ENCODE results near the gene ATXN7. TPM values are rescaled to one million over a fixed set of nuclear protein-coding genes. Genes with fewer than 3 reads are reported as not detected.

The ATXN7 gene
- total RNA-seq, 1 donor from 2014 or later: 28.7 TPM

DNA sequence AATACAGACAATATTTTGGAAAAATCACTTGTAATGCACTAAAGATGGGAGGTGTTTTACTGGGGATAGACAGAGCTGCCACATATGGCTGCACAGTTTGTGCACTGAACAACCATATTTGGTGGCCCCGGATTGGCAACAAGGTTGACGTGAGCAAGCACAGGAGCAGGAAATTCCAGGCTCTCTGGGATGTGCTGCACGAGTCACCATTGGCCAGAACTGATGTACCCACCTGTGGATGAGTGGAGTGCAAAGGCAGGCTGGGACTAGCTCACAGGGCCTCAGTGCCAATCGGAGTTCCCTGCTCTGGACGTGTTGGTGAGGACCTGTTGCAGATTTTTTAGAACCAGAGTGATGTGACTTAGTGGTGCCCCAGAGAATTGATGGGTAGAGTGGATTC, 90.5 kb downstream of the ATXN7 start:
- Mint-ChIP-seq H3K27me3 (ENCODE audit: low read depth) (no peaks in the 10 kb centered on the region), H3K4me1 (peaks cover 36% of the 10 kb centered on the region), H3K36me3 (peaks cover 11% of the 10 kb centered on the region), H3K27ac (no peak overlapping the region), H3K9me3 (no peaks in the 10 kb centered on the region), H3K4me3 (no peak overlapping the region)
- TF ChIP-seq, protein P1, sequence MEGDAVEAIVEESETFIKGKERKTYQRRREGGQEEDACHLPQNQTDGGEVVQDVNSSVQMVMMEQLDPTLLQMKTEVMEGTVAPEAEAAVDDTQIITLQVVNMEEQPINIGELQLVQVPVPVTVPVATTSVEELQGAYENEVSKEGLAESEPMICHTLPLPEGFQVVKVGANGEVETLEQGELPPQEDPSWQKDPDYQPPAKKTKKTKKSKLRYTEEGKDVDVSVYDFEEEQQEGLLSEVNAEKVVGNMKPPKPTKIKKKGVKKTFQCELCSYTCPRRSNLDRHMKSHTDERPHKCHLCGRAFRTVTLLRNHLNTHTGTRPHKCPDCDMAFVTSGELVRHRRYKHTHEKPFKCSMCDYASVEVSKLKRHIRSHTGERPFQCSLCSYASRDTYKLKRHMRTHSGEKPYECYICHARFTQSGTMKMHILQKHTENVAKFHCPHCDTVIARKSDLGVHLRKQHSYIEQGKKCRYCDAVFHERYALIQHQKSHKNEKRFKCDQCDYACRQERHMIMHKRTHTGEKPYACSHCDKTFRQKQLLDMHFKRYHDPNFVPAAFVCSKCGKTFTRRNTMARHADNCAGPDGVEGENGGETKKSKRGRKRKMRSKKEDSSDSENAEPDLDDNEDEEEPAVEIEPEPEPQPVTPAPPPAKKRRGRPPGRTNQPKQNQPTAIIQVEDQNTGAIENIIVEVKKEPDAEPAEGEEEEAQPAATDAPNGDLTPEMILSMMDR (IDR thresholded peaks at IDR 0.05; ENCODE audit: unreplicated experiment): no peak
- DNase-seq (ENCODE audit: low spot score in 2 of 2, unreplicated experiment in 2 of 2): no peak

DNA sequence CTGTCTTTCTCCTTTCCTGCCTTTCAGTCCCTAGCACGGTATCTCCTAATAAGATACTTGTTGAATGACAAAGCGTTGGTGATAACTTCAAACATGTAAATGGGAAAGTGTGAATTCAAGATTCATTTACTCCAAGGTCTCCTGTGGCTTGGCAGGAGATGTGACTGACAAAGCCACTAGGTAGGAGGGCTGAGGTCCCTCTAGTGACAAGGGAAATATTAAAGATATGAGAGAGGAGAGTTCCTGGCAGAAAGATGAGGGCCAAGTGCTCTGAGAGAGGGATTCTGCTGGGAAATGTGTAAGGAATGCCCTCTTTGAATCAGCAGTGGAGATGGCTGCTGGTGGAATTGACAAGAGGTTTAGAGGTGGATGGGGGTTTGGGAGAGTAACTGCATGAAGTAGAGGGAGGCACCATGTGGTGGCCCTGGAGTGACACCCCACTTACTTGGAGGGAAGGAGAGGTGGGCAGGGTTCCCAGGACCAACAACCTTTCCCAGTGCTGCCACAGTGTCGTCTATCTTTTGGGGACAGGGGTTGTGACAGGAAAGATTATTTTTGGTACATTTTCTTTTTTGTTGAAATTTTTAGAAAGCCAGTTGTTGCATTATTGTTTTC, 91.5 kb downstream of the ATXN7 start:
- TF ChIP-seq, protein P1 (IDR thresholded peaks at IDR 0.05; ENCODE audit: unreplicated experiment): no peak
- peaks cover 29% of the 10 kb centered on the region for H3K4me1 Mint-ChIP-seq
- H3K4me3 Mint-ChIP-seq: no peak overlapping the region
- DNase-seq (ENCODE audit: low spot score in 2 of 2, unreplicated experiment in 2 of 2): no peak
- H3K36me3 Mint-ChIP-seq: peaks cover 11% of the 10 kb centered on the region
- no peaks in the 10 kb centered on the region for H3K27me3 Mint-ChIP-seq (ENCODE audit: low read depth)
- peak overlapping the region; percentile 41 for H3K27ac Mint-ChIP-seq
- no peaks in the 10 kb centered on the region for H3K9me3 Mint-ChIP-seq

DNA sequence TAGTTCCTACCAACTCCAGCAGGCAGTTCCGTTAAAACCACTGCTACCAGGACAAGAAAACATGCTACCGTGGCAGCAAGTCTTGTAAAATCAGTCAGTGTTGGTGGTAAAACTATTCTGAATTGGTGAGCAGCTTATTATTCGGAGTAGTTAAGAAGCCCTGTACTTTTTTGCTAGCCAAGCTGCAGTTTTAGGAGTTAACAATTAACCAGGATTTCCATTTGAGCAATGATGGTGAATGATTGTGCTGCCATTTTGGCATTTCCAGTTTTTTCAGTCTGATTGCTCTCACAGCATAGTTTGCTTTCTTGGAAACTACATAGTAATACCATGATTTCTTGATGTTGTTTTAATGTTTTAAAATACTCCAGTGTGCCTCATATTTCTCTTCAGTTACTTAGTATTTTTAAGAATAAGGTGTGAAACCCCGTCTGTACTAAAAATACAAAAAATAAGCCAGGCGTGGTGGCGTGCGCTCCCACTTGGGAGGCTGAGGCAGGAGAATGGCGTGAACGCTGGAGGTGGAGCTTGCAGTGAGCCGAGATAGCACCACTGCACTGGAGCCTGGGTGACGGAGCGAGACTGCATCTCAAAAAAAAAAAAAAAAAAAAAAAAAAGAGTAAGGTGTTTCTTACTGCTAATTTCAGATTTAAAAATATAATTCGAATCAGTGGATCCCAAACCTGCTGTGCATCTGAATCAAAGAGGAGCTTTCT, 92.3 kb downstream of the ATXN7 start:
- no peak for DNase-seq (ENCODE audit: low spot score in 2 of 2, unreplicated experiment in 2 of 2)
- Mint-ChIP-seq H3K27ac (no peak overlapping the region), H3K9me3 (no peaks in the 10 kb centered on the region), H3K27me3 (ENCODE audit: low read depth) (no peaks in the 10 kb centered on the region), H3K4me1 (peaks cover 29% of the 10 kb centered on the region), H3K4me3 (no peak overlapping the region), H3K36me3 (peaks cover 11% of the 10 kb centered on the region)
- TF ChIP-seq, protein P1 (IDR thresholded peaks at IDR 0.05; ENCODE audit: unreplicated experiment): no peak

DNA sequence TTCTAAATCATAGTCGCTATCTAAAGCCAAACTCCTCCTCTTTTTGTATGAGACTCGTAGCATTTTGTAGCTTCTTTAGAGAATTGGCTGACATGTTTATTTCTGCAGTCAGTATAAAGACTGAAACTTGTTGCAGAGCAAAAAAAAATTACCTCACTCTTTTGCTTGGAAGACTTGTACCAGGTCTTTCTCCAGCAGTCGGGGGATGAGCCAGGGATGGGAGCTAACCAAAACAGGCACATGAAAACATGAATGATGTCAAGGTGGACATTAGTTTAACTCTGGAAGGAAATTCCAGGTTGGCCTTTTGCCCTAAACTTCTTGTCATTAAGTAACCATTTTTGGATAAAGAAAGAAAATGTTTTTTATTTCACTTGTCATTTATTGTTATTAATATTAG, 95.5 kb downstream of the ATXN7 start:
- TF ChIP-seq, protein P1 (IDR thresholded peaks at IDR 0.05; ENCODE audit: unreplicated experiment): no peak
- no peaks in the 10 kb centered on the region for H3K9me3 Mint-ChIP-seq
- H3K4me3 Mint-ChIP-seq: no peak overlapping the region
- H3K27ac Mint-ChIP-seq: no peak overlapping the region
- no peaks in the 10 kb centered on the region for H3K27me3 Mint-ChIP-seq (ENCODE audit: low read depth)
- no peak for DNase-seq (ENCODE audit: low spot score in 2 of 2, unreplicated experiment in 2 of 2)
- peaks cover 3% of the 10 kb centered on the region for H3K36me3 Mint-ChIP-seq
- H3K4me1 Mint-ChIP-seq: peaks cover 22% of the 10 kb centered on the region

DNA sequence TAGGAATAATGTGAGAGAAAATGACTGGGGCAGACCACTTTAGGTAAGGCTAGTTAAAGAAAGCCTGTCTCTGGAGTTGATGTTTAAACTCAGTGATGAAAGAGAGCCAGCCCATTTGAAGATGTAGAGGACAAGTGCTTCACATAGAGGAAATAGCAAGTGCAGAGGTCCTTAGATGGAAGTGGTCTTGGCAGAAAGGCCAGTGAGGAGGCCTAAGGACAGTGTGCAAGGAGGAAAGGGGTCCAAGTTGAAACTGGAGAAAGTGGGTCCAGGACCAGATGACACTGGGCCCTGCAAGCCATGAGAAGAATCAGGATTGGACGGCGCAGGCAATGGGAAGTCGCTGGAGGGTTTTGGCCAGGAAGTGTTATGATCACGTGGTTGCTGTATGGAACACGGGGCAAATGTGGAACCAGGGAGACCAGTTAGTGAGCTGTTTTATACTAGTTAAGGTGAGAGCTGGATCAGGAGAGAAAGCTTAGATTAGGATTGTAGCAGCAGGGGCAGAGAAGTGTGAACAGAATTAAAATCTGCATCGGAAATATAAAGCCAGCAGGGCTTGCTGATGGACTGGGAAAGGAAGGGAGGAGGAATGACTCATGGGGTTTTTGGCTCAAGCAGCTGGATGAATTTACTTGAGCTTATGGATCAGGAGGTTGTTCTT, 96.5 kb downstream of the ATXN7 start:
- Mint-ChIP-seq H3K36me3 (no peaks in the 10 kb centered on the region), H3K27ac (peak overlapping the region; percentile 15), H3K27me3 (ENCODE audit: low read depth) (no peaks in the 10 kb centered on the region), H3K4me1 (peaks cover 32% of the 10 kb centered on the region), H3K9me3 (no peaks in the 10 kb centered on the region), H3K4me3 (peak overlapping the region; percentile 5)
- no peak for DNase-seq (ENCODE audit: low spot score in 2 of 2, unreplicated experiment in 2 of 2)
- TF ChIP-seq, protein P1 (IDR thresholded peaks at IDR 0.05; ENCODE audit: unreplicated experiment): no peak
